ENCODE data around the gene FOS. TPM values are rescaled to one million over a fixed set of nuclear protein-coding genes. Genes with fewer than 3 reads are reported as not detected.

FOS gene
- total RNA-seq, 4 donors from 2014 or later: 935 to 2,479 (median 2,174) TPM

DNA sequence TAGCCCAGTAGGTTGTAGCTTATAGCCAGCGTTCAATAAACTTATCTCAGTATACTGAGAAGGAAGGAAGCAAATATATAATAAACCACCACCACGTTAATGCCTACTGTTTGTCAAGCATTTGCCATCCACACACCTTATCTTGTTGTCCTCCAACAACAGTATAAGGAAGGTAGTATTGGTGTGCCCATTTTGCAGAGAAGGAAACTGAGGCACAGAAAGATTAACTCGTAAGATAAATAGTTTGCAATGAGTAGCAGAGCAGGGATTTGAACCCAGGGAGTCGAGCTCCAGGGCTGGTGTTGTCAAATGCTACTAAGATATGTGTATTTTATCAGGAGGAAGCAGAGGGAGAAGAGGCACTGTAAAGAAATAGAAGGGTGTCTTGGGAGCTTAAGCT, 27.8 kb upstream of the FOS start:
- no peak for ATAC-seq (ENCODE audit: low FRiP score)
- TF ChIP-seq, protein P1, sequence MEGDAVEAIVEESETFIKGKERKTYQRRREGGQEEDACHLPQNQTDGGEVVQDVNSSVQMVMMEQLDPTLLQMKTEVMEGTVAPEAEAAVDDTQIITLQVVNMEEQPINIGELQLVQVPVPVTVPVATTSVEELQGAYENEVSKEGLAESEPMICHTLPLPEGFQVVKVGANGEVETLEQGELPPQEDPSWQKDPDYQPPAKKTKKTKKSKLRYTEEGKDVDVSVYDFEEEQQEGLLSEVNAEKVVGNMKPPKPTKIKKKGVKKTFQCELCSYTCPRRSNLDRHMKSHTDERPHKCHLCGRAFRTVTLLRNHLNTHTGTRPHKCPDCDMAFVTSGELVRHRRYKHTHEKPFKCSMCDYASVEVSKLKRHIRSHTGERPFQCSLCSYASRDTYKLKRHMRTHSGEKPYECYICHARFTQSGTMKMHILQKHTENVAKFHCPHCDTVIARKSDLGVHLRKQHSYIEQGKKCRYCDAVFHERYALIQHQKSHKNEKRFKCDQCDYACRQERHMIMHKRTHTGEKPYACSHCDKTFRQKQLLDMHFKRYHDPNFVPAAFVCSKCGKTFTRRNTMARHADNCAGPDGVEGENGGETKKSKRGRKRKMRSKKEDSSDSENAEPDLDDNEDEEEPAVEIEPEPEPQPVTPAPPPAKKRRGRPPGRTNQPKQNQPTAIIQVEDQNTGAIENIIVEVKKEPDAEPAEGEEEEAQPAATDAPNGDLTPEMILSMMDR (IDR thresholded peaks at IDR 0.05): no peak
- no peak for DNase-seq (ENCODE audit: low spot score)

DNA sequence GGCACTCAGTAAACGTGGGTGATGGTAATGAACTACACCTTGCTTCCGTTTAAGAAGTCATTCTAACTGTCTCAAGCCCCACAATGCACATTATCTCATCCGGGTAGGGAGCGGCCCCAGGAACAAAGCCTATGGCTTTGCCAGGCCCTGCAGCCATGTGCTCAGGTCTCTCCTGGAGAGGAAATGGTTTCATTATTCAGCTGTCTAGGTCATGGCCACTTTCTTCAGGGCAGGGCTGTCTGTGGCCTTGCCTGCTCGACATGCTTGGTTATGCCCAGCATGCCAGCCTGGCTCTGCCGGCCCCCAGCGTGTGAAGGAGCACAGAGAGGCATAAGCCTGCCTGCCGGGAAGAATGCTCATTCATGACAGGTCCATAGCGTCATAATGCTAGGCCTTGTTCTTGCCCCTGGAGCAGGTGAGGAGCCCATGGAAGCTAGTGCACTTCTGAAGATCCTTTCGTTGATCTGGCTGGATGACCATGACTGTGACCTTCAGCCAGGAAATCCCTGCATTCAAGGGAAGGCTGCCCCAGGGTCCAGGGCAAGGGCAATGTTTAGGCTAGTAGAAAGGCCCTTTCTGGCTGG, 26.3 kb upstream of the FOS start:
- TF ChIP-seq, protein P1 (IDR thresholded peaks at IDR 0.05): no peak
- ATAC-seq (ENCODE audit: low FRiP score): no peak
- DNase-seq (ENCODE audit: low spot score): no peak

DNA sequence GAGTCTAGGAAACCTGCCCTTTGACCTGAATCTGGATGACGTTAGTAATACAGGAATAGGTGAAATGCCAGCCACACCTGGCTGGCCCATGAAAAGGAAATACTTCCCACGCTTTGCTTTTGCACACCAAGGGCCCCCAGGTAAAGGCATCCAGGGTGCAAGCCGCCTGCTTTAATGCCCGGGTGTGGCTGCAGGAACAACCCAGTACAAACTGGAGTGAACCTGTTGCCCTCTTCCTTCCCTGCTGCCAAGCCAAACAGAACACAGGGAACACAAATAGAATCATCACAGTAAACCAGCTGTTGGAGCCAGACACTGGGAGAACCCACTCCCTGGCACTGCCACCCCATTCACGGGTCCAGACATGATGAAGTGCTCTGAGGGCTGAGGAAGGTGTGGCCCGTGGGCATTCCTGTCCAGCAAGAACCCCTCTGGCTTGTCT, 24.2 kb upstream of the FOS start:
- TF ChIP-seq, protein P1 (IDR thresholded peaks at IDR 0.05): no peak
- DNase-seq (ENCODE audit: low spot score) (no peak), ATAC-seq (ENCODE audit: low FRiP score) (peak; percentile 13)

DNA sequence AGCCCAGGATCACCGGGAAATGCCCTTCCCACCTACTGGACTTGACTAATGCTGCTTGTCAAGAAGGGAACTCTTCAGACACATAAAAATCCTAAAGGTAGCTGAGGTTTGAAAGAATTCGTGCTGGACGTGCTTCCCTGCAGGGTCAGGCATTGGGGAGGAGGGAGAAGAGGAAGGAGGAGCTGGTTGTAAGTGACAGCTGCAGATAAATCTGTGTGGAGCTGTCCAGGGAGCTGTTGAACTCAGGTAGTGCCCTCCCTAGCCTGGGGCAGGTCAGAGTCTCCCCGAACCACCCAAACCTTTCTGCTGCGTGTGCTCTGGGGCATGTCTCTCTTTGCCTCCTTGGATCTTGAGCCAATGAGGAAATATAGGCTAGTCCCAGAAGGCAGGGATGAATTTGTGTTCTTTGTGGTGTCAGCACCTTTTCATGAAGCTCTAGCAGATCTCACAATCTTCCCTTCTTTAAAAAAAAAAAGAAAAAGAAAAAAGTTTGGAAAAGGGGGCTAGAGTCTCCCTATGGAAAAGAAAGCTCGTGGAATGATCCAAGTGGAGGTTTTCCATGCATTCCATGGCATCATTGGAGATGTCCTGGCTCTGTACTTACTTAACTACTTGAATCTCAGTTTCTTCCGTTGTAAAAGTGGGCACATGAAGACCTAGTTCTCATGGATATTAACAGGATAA, 23.6 kb upstream of the FOS start:
- ATAC-seq (ENCODE audit: low FRiP score): peak; percentile 16
- no peak for DNase-seq (ENCODE audit: low spot score)
- TF ChIP-seq, protein P1 (IDR thresholded peaks at IDR 0.05): no peak

DNA sequence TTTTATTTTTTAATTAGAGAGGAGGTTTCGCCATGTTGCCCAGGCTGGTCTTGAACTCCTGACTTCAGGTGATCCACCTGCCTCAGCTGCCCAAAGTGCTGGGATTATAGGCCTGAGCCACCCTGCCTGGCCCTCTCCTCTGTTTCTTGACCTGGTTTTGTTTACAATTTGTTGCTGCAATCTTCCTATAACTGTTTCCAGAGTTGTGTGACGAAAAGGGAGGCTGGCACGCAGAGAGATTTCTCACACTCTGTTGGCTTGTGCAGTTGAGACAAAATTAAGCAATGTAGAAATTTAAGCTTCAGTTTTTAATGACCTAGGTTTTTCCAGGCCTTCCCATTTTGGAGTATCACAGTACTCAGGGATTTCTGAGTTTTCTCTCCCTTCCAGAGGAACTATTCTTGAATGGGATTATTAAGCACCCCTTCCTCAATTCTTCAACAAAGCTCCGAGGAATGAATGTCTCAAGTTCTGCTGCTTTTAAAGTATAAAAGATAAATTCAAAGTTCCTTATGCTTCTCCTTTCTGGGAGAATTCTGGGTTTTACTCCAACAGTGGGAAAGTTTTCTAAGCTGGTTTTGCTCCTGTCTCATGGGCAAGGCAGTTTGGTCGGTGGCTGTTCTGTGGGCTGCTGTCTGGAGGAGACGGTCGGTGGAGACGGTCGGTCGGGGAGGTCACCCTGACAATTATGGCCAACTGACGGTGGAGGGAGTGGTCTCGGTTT, 20.4 kb upstream of the FOS start:
- DNase-seq (ENCODE audit: low spot score) (no peak), ATAC-seq (ENCODE audit: low FRiP score) (peak; percentile 25)
- TF ChIP-seq, protein P1 (IDR thresholded peaks at IDR 0.05): no peak

DNA sequence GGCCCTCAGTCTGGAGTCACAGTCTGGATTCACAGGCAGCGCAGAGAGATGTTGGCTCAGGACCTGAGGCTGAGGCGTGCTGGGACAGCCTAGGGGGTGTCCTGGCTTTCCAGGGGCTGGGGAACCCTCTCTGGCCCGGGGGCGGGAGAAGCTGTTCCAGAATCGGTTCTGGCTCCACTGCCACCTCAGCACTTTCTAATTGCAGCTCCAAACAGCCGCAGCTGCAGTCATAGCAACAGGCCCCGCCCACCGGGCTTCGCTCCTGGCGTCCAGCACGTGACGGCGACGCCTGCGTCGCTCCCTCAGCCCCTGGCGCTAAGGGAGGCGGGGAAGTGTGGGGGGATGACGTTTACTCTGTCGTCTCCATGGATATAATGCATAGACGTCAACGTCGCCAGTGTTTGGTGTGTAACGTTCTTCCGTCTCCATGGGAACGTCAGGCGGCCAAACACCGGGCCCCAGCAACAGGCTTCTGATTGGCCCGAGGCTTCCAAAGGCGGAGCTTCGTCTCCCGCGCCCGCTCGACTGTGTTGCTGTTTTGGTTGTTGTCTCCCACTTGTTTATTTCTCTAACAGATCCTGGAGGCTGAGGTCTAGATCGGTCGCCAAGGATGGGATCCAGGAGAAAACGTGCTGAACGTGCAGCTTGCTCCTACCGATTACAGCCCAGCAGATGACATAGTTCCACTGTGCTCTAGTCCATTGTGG, 19.7 kb upstream of the FOS start:
- DNase-seq (ENCODE audit: low spot score) (peak; percentile 96), ATAC-seq (ENCODE audit: low FRiP score) (peak; percentile 90)
- TF ChIP-seq, protein P1 (IDR thresholded peaks at IDR 0.05): no peak

Measured in omental fat pad (tissue), 4 donors.